IPS DF 4.7 (cell line): Measurements from ENCODE around the gene FERMT3.

ENCODE experiments used
- DNase-seq: peaks from one replicate; pipeline ENCODE4 v3.0.0-alpha.2; 2013; ENCODE audit warnings: low spot score; ENCODE audit errors: extremely low read depth

The FERMT3 gene

DNA sequence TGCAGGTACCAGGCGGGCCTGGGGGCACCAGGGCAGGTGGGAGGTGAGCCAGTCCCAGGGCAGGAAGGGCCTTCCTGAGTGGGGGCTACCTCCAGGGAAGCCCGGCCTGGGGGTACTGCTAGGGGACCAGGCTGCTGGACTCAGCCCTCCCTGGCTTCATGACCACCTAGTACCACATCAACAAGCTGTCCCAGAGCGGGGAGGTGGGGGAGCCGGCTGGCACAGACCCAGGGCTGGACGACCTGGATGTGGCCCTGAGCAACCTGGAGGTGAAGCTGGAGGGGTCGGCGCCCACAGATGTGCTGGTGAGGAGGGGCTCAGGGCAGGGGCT is 12.8 kb downstream of the FERMT3 start:
- no peak for DNase-seq

DNA sequence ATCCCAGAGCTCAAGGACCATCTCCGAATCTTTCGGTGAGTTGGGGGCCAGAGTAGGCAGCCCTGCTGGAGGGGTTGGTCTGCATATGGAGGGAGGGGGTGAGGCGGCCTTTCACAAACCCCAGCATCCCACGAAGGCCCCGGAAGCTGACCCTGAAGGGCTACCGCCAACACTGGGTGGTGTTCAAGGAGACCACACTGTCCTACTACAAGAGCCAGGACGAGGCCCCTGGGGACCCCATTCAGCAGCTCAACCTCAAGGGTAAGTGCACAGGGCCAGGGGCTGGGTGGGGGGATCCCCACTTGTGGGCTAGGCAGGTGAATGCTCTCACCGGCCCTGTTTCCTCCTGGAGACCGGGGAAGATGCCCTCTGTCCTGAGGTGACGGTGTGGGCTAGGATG is 13.2 kb downstream of the FERMT3 start:
- DNase-seq, result no peak

DNA sequence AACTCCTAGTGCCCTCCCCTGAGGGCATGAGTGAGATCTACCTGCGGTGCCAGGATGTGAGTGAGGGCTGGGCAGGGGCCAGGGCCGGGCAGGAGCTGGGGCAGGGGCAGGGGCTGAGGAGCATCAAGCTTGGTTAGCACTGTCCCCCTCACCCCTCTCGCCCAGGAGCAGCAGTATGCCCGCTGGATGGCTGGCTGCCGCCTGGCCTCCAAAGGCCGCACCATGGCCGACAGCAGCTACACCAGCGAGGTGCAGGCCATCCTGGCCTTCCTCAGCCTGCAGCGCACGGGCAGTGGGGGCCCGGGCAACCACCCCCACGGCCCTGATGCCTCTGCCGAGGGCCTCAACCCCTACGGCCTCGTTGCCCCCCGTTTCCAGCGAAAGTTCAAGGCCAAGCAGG is 13.8 kb downstream of the FERMT3 start:
- DNase-seq, result no peak

DNA sequence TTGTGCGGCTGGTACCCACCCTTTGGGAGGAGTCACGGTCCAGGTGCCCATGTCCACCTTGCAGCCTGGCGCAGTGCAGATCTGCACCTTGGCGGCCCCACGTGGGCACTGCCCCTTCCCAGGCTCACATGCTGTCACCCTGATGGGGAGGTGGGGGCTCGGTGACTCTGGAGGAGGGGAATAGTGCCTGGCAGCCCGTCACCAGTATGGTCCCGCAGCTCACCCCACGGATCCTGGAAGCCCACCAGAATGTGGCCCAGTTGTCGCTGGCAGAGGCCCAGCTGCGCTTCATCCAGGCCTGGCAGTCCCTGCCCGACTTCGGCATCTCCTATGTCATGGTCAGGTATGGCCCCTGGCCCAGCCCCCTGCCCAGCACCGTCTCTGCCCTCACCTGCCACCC is 14.3 kb downstream of the FERMT3 start:
- no peak for DNase-seq

GRCh38 chr11:64222651-64223000 is 16.1 kb downstream of the FERMT3 start:
- no peak for DNase-seq

- DNase-seq, result no peak
Observed at GRCh38 chr11:64223001-64223651, 16.6 kb downstream of the FERMT3 start.

- no peak for DNase-seq
Observed at GRCh38 chr11:64224151-64224890, 17.8 kb downstream of the FERMT3 start.

- no peak for DNase-seq
Observed at GRCh38 chr11:64224891-64225607, 18.5 kb downstream of the FERMT3 start.

- no peak for DNase-seq
Observed at GRCh38 chr11:64225608-64226506, 19.3 kb downstream of the FERMT3 start, which contains the start of the genes NUDT22 and TRPT1. Gene NUDT22, plus strand, starts transcription at chr11:64226274. Its CDS starts 379 bp downstream, at chr11:64226653. Gene TRPT1, minus strand, starts transcription at chr11:64226186. Its CDS starts 326 bp downstream, at chr11:64225860.

DNA sequence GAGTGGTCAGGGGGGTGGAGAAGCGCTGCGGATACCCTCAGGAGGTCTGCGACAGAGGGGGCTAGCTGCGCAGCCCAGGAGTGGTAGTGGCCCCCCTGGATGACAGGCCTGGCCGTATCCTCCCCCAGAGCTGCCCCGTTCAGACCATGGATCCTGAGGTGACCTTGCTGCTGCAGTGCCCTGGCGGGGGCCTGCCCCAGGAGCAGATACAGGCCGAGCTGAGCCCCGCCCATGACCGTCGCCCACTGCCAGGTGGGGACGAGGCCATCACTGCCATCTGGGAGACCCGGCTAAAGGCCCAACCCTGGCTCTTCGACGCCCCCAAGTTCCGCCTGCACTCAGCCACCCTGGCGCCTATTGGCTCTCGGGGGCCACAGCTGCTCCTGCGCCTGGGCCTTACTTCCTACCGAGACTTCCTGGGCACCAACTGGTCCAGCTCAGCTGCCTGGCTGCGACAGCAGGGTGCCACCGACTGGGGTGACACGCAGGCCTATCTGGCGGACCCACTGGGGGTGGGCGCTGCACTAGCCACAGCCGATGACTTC is 20.1 kb downstream of the FERMT3 start:
- DNase-seq, result no peak

- DNase-seq, result no peak
Observed at GRCh38 chr11:64227405-64227956, 21.0 kb downstream of the FERMT3 start.

- DNase-seq, result no peak
Observed at GRCh38 chr11:64229090-64229743, 22.7 kb downstream of the FERMT3 start.

- DNase-seq, result no peak
Observed at GRCh38 chr11:64229744-64230170, 23.2 kb downstream of the FERMT3 start.

GRCh38 chr11:64230171-64230984 is 23.9 kb downstream of the FERMT3 start, which contains the start of gene DNAJC4:
Gene DNAJC4, plus strand, starts transcription at chr11:64230548. Its CDS starts 307 bp downstream, at chr11:64230855.
- no peak for DNase-seq

DNA sequence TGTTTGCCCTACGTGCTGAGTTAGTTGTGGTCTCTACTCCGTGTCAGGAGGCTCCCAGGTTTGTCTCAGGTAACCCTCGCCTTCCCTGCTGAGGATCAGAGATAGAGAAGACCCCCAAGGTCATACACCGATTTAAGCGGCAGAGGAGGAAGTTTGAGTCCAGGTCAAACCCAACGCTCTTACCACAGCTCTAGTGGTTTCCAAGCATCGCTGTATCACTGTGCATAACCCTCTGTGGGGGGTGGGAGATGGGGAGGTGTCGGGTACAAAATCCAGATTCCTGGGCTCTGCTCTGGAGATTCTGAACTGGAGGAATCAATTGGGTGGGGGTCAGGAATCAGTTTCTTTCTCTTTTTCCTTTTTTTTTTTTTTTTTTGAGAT is 24.5 kb downstream of the FERMT3 start:
- no peak for DNase-seq

DNA sequence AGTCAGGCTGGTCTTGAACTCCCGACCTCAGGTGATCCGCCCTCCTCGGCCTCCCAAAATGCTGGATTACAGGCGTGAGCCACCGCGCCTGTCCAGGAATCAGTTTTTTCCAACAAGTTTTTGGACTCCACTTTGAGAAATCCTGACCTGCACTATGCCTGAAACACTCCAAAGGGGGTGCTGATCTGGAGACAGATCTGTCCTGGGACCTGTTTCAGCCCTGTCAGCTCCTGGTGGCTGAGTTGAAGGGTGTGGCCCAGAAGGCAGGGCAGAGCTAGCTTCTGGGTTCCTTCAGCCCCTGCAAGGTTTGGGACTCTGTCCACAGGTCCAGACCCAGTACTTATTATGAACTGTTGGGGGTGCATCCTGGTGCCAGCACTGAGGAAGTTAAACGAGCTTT is 25.0 kb downstream of the FERMT3 start:
- no peak for DNase-seq

GRCh38 chr11:64232182-64232966 is 25.9 kb downstream of the FERMT3 start:
- no peak for DNase-seq

DNA sequence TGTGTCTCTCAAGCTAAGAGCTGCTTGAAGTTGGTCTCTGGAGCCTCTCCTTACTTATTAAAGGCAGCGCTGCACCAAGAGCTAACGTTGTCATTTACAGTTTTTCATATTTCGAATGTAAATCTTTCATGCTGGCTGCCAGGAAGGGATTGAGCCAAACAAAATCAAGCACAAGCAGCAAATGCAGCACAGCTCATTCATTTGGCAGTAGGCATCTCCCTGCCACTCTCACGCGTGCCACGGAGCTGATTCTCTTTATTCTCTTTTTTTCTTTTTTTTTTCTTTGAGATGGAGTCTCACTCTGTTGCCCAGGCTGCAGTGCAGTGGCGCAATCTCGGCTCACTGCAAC is 26.4 kb downstream of the FERMT3 start:
- DNase-seq, result no peak
